Measurements from ENCODE around the gene BUD13.
A peak's percentile ranks its signal among the peaks of the same experiment; 100 is the strongest.
"Not testable (repeated sequence)": the region's sequence is repeated elsewhere in the genome, so short reads cannot be mapped to it uniquely, and the experiment has no call there.

BUD13 gene

GRCh38 chr11:116762132-116762531 is 10.7 kb downstream of the BUD13 start:
- no peak for DNase-seq (ENCODE audit: low read depth, low spot score)

GRCh38 chr11:116756044-116756443 is 16.7 kb downstream of the BUD13 start:
- not testable (repeated sequence) for DNase-seq (ENCODE audit: low read depth, low spot score)

GRCh38 chr11:116750070-116750718 is 22.6 kb downstream of the BUD13 start:
- DNase-seq (ENCODE audit: low read depth, low spot score): no peak

GRCh38 chr11:116742104-116742503 is 30.7 kb downstream of the BUD13 start:
- no peak for DNase-seq (ENCODE audit: low read depth, low spot score)

GRCh38 chr11:116740741-116741140 is 32.0 kb downstream of the BUD13 start:
- no peak for DNase-seq (ENCODE audit: low read depth, low spot score)

- DNase-seq (ENCODE audit: low read depth, low spot score): no peak
Measured at GRCh38 chr11:116738975-116739374, 33.8 kb downstream of the BUD13 start.

- DNase-seq (ENCODE audit: low read depth, low spot score): no peak
Measured at GRCh38 chr11:116736763-116737162, 36.0 kb downstream of the BUD13 start.

GRCh38 chr11:116733969-116734508 is 38.7 kb downstream of the BUD13 start:
- DNase-seq (ENCODE audit: low read depth, low spot score): no peak

GRCh38 chr11:116733043-116733755 is 39.6 kb downstream of the BUD13 start:
- DNase-seq (ENCODE audit: low read depth, low spot score): no peak

GRCh38 chr11:116732271-116733042 is 40.3 kb downstream of the BUD13 start:
- DNase-seq (ENCODE audit: low read depth, low spot score): peak; percentile 33

- DNase-seq (ENCODE audit: low read depth, low spot score): no peak
Measured at GRCh38 chr11:116731821-116732220, 41.0 kb downstream of the BUD13 start.

- peak; percentile 23 for DNase-seq (ENCODE audit: low read depth, low spot score)
Measured at GRCh38 chr11:116731097-116731761, 41.6 kb downstream of the BUD13 start.

GRCh38 chr11:116730601-116731000 is 42.2 kb downstream of the BUD13 start:
- no peak for DNase-seq (ENCODE audit: low read depth, low spot score)

- no peak for DNase-seq (ENCODE audit: low read depth, low spot score)
Measured at GRCh38 chr11:116730241-116730561, 42.6 kb downstream of the BUD13 start.

- DNase-seq (ENCODE audit: low read depth, low spot score): no peak
Measured at GRCh38 chr11:116729501-116730240, 43.1 kb downstream of the BUD13 start.

- no peak for DNase-seq (ENCODE audit: low read depth, low spot score)
Measured at GRCh38 chr11:116727990-116728389, 44.8 kb downstream of the BUD13 start.

- DNase-seq (ENCODE audit: low read depth, low spot score): peak; percentile 29
Measured at GRCh38 chr11:116725434-116726221, 47.2 kb downstream of the BUD13 start.

GRCh38 chr11:116724813-116725212 is 48.0 kb downstream of the BUD13 start:
- no peak for DNase-seq (ENCODE audit: low read depth, low spot score)

- no peak for DNase-seq (ENCODE audit: low read depth, low spot score)
Measured at GRCh38 chr11:116723511-116723910, 49.3 kb downstream of the BUD13 start.

GRCh38 chr11:116721988-116722387 is 50.8 kb downstream of the BUD13 start:
- DNase-seq (ENCODE audit: low read depth, low spot score): no peak

Data from smooth muscle cell of the brain vasculature (primary cell).